ENCODE measurements around the gene UBQLN4. TPM values are rescaled to one million over a fixed set of nuclear protein-coding genes. Genes with fewer than 3 reads are reported as not detected.
"Not testable (repeated sequence)": the region's sequence is repeated elsewhere in the genome, so short reads cannot be mapped to it uniquely, and the experiment has no call there.

The UBQLN4 gene
- total and polyA plus RNA-seq, 9 of the 15 experiments (the other 6 are each of a cell fraction or from before 2014, with no cell fraction given) = 13.5 to 65.5 (median 37.0) TPM

DNA sequence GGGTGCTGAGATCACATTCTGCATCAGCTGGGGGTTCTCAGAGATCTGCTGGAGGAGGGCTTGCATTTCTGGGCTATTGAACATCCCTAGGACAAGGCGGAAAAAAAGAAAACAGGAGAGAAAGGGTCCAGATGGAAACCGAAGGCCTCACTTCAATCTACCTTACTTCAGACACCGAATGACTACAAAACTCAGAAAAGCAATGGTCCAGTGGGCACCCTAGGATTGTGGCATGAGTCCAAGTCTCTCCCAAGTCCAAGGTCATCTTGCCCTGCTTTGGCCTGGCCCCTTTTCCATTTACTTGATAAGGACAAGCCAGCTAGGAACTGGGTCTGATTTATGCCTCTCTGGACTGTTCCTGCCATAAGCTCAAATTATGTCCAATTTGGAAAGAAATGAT lies 10.8 kb downstream of the UBQLN4 start:
- ATAC-seq (no peak), FAIRE-seq (no peak), DNase-seq (ENCODE audit: extremely low read depth in 1 of 4, low spot score in 3 of 4) (no peak)
- Histone ChIP-seq H3K9ac (ENCODE audit: insufficient read depth in 1 of 2, low read depth in 2 of 2, low read length in 2 of 2) (no peak overlapping the region), H3K79me2 (ENCODE audit: control insufficient read depth, insufficient read depth, low read length) (no peaks in the 10 kb centered on the region), H3K27ac (ENCODE audit: extremely low read depth, low read depth, low read length) (no peak overlapping the region), H4K20me1 (replicated peaks; ENCODE audit: control insufficient read depth, insufficient read depth, low read length) (no peaks in the 10 kb centered on the region; the same call in 1 of the 2 replicates), H2AFZ (ENCODE audit: low read depth, low read length) (no peak overlapping the region), H3K4me1 (replicated peaks in 1 of 2; ENCODE audit: control insufficient read depth in 2 of 2, insufficient read depth in 2 of 2, low read length in 2 of 2) (peaks cover 4 to 11% of the 10 kb centered on the region in 2 experiments; a peak in 4 of 5 replicates), H3K9me3 (replicated peaks; ENCODE audit: control insufficient read depth, insufficient read depth, low read depth, low read length) (no peaks in the 10 kb centered on the region), H3K27me3 (ENCODE audit: control insufficient read depth in 2 of 2, insufficient read depth in 2 of 2, low read length in 2 of 2) (no peaks in the 10 kb centered on the region), H3K4me2 (ENCODE audit: insufficient read depth, low read length) (no peak overlapping the region), H3K9me1 (ENCODE audit: control insufficient read depth, insufficient read depth, low read length) (no peaks in the 10 kb centered on the region), H3K36me3 (ENCODE audit: control insufficient read depth, insufficient read depth, low read length) (peaks cover 73% of the 10 kb centered on the region), H3K4me3 (no peak overlapping the region)
- WGBS (ENCODE audit: insufficient coverage, low coverage, missing lambda C conversion rate) = 83% methylated on average over 3 of the region's 3 CpGs
- CTCF ChIA-PET (ENCODE audit: low intra/inter-chr PET ratio) = no interaction called here
- in situ Hi-C loops (cut with MboI) (no loop called here), intact Hi-C loops (cut with micrococcal nuclease) (no loop called here)
- BruUV-seq (replicated peaks) = no TSS peak
- TF ChIP-seq MTF1 (CRISPR knock-in tag; IDR thresholded peaks at IDR 0.05; ENCODE audit: borderline replicate concordance) (no peak), ETS2 (tag; IDR thresholded peaks at IDR 0.05; ENCODE audit: borderline replicate concordance, poor library complexity, severe bottlenecking) (no peak), ZNF184 (CRISPR knock-in tag; IDR thresholded peaks at IDR 0.05) (no peak), ZNF79 (CRISPR knock-in tag; IDR thresholded peaks at IDR 0.05; ENCODE audit: low read depth) (no peak), NCOR1 (IDR thresholded peaks at IDR 0.05) (no peak), HDAC8 (tag; IDR thresholded peaks at IDR 0.05) (no peak), CXXC5 (CRISPR knock-in tag; IDR thresholded peaks at IDR 0.05) (no peak), KAT7 (CRISPR knock-in tag; IDR thresholded peaks at IDR 0.05; ENCODE audit: borderline replicate concordance) (no peak)
- TF ChIP-seq, protein P1, sequence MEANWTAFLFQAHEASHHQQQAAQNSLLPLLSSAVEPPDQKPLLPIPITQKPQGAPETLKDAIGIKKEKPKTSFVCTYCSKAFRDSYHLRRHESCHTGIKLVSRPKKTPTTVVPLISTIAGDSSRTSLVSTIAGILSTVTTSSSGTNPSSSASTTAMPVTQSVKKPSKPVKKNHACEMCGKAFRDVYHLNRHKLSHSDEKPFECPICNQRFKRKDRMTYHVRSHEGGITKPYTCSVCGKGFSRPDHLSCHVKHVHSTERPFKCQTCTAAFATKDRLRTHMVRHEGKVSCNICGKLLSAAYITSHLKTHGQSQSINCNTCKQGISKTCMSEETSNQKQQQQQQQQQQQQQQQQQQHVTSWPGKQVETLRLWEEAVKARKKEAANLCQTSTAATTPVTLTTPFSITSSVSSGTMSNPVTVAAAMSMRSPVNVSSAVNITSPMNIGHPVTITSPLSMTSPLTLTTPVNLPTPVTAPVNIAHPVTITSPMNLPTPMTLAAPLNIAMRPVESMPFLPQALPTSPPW (CRISPR knock-in tag; IDR thresholded peaks at IDR 0.05) = no peak
- TF ChIP-seq, protein P2, sequence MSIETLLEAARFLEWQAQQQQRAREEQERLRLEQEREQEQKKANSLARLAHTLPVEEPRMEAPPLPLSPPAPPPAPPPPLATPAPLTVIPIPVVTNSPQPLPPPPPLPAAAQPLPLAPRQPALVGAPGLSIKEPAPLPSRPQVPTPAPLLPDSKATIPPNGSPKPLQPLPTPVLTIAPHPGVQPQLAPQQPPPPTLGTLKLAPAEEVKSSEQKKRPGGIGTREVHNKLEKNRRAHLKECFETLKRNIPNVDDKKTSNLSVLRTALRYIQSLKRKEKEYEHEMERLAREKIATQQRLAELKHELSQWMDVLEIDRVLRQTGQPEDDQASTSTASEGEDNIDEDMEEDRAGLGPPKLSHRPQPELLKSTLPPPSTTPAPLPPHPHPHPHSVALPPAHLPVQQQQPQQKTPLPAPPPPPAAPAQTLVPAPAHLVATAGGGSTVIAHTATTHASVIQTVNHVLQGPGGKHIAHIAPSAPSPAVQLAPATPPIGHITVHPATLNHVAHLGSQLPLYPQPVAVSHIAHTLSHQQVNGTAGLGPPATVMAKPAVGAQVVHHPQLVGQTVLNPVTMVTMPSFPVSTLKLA (conservative IDR thresholded peaks at IDR 0.05) = no peak
- POLR2A ChIA-PET = interaction anchor here (1.2 to 2.5 kb wide), 2 partner anchors 10 to 11 kb away, joined by 3 to 6 read pairs; partner anchors contain the start of gene UBQLN4

DNA sequence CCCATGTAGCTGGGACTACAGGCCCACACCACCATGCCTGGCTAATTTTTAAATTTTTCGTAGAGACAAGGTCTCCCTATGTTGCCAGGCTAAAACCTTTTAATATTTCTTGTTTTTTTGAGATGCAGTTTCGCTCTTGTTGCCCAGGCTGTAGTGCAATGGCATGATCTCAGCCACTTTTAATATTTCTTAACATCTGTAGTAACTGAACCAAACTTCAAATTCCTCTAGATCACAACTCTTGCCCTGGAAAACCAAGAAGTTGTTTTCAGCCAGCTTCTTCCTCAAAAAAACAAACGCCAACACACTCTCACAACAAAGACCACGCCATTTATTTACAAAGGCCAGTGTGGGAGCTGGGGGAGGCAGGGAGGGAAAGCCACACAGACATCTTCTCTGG lies 18.6 kb downstream of the UBQLN4 start:
- WGBS (ENCODE audit: insufficient coverage, low coverage, missing lambda C conversion rate) = 72% methylated on average over 4 of the region's 4 CpGs
- H3K4me1 ChIP-seq (replicated peaks in 1 of 2; ENCODE audit: control insufficient read depth in 2 of 2, insufficient read depth in 2 of 2, low read length in 2 of 2); H3K79me2 ChIP-seq (ENCODE audit: control insufficient read depth, insufficient read depth, low read length); H3K27me3 ChIP-seq (ENCODE audit: control insufficient read depth in 2 of 2, insufficient read depth in 2 of 2, low read length in 2 of 2); H3K9ac ChIP-seq (ENCODE audit: insufficient read depth in 1 of 2, low read depth in 2 of 2, low read length in 2 of 2); BruUV-seq (replicated peaks); H2AFZ ChIP-seq (ENCODE audit: low read depth, low read length); DNase-seq (ENCODE audit: extremely low read depth in 1 of 4, low spot score in 3 of 4); H3K9me1 ChIP-seq (ENCODE audit: control insufficient read depth, insufficient read depth, low read length); H3K27ac ChIP-seq (ENCODE audit: extremely low read depth, low read depth, low read length); in situ Hi-C loops (cut with MboI); H3K4me3 ChIP-seq; ATAC-seq; FAIRE-seq; intact Hi-C loops (cut with micrococcal nuclease); H3K4me2 ChIP-seq (ENCODE audit: insufficient read depth, low read length); POLR2A ChIA-PET; H4K20me1 ChIP-seq (replicated peaks; ENCODE audit: control insufficient read depth, insufficient read depth, low read length); H3K9me3 ChIP-seq (replicated peaks; ENCODE audit: control insufficient read depth, insufficient read depth, low read depth, low read length): not testable (repeated sequence)
- peaks cover 35% of the 10 kb centered on the region; the same call in 1 of the 3 replicates for H3K36me3 ChIP-seq (ENCODE audit: control insufficient read depth, insufficient read depth, low read length)
- CTCF ChIA-PET (ENCODE audit: low intra/inter-chr PET ratio) = interaction anchor here (0.6 kb wide), 1 partner anchor 443 kb away, joined by 3 read pairs; no protein-coding TSS in a partner anchor
